ENCODE data around the gene KANSL2. TPM values are rescaled to one million over a fixed set of nuclear protein-coding genes. Genes with fewer than 3 reads are reported as not detected.
"Not testable (repeated sequence)": the region's sequence is repeated elsewhere in the genome, so short reads cannot be mapped to it uniquely, and the experiment has no call there.

Gene KANSL2
- total RNA-seq, 1 donor from 2014 or later: 37.5 TPM

DNA sequence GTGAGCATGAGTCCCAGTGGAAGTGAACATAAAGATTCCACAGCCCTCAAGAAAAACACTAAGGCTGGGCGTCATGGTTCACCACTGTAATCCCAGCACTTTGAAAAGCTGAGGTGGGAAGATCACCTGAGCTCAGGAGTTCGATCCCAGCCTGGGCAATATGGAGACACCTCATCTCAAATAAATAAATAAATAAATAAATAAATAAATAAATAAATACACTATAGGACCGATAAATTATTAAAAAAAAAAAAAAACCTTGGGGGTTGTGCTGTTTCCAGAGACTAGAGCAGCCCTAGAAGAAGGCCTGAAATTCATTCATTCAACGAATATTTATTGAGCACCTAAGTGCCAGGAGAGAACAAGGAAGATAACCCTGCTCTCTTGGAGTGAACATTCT is 1.5 kb upstream of the KANSL2 start:
- Mint-ChIP-seq H3K27ac (ENCODE audit: unreplicated experiment) (no peak overlapping the region), H3K27me3 (ENCODE audit: unreplicated experiment) (peaks cover 7% of the 10 kb centered on the region), H3K36me3 (ENCODE audit: low read depth, unreplicated experiment) (peaks cover 10% of the 10 kb centered on the region), H3K4me3 (ENCODE audit: unreplicated experiment) (peak overlapping the region; percentile 81), H3K9me3 (ENCODE audit: unreplicated experiment) (no peaks in the 10 kb centered on the region), H3K4me1 (ENCODE audit: unreplicated experiment) (peaks cover 28% of the 10 kb centered on the region)
- DNase-seq (ENCODE audit: low spot score): no peak
- TF ChIP-seq, protein P1, sequence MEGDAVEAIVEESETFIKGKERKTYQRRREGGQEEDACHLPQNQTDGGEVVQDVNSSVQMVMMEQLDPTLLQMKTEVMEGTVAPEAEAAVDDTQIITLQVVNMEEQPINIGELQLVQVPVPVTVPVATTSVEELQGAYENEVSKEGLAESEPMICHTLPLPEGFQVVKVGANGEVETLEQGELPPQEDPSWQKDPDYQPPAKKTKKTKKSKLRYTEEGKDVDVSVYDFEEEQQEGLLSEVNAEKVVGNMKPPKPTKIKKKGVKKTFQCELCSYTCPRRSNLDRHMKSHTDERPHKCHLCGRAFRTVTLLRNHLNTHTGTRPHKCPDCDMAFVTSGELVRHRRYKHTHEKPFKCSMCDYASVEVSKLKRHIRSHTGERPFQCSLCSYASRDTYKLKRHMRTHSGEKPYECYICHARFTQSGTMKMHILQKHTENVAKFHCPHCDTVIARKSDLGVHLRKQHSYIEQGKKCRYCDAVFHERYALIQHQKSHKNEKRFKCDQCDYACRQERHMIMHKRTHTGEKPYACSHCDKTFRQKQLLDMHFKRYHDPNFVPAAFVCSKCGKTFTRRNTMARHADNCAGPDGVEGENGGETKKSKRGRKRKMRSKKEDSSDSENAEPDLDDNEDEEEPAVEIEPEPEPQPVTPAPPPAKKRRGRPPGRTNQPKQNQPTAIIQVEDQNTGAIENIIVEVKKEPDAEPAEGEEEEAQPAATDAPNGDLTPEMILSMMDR (IDR thresholded peaks at IDR 0.05; ENCODE audit: unreplicated experiment): no peak

GRCh38 chr12:48682927-48683326 is 889 bp upstream of the KANSL2 start:
- H3K4me1 Mint-ChIP-seq (ENCODE audit: unreplicated experiment): peaks cover 31% of the 10 kb centered on the region

GRCh38 chr12:48682533-48682905 is 481 bp upstream of the KANSL2 start:
- Mint-ChIP-seq H3K4me1 (ENCODE audit: unreplicated experiment) (peaks cover 34% of the 10 kb centered on the region), H3K4me3 (ENCODE audit: unreplicated experiment) (peak overlapping the region; percentile 98), H3K36me3 (ENCODE audit: low read depth, unreplicated experiment) (peaks cover 15% of the 10 kb centered on the region)
- not testable (repeated sequence) for H3K9me3 Mint-ChIP-seq (ENCODE audit: unreplicated experiment); DNase-seq (ENCODE audit: low spot score); H3K27ac Mint-ChIP-seq (ENCODE audit: unreplicated experiment); H3K27me3 Mint-ChIP-seq (ENCODE audit: unreplicated experiment)

More at GRCh38 chr12:48682927-48683326, 889 bp upstream of the KANSL2 start:
- Mint-ChIP-seq H3K27ac (ENCODE audit: unreplicated experiment) (no peak overlapping the region), H3K27me3 (ENCODE audit: unreplicated experiment) (peaks cover 7% of the 10 kb centered on the region), H3K9me3 (ENCODE audit: unreplicated experiment) (no peaks in the 10 kb centered on the region), H3K4me3 (ENCODE audit: unreplicated experiment) (no peak overlapping the region), H3K36me3 (ENCODE audit: low read depth, unreplicated experiment) (peaks cover 14% of the 10 kb centered on the region)
- TF ChIP-seq, protein P1 (IDR thresholded peaks at IDR 0.05; ENCODE audit: unreplicated experiment): no peak
- DNase-seq (ENCODE audit: low spot score): no peak

GRCh38 chr12:48681399-48681709 is 684 bp downstream of the KANSL2 start:
- Mint-ChIP-seq H3K36me3 (ENCODE audit: low read depth, unreplicated experiment) (peaks cover 15% of the 10 kb centered on the region), H3K4me1 (ENCODE audit: unreplicated experiment) (peaks cover 33% of the 10 kb centered on the region), H3K27ac (ENCODE audit: unreplicated experiment) (peak overlapping the region; percentile 80), H3K4me3 (ENCODE audit: unreplicated experiment) (peak overlapping the region; percentile 98), H3K9me3 (ENCODE audit: unreplicated experiment) (no peaks in the 10 kb centered on the region), H3K27me3 (ENCODE audit: unreplicated experiment) (peaks cover 5% of the 10 kb centered on the region)
- TF ChIP-seq, protein P1 (IDR thresholded peaks at IDR 0.05; ENCODE audit: unreplicated experiment): no peak
- no peak for DNase-seq (ENCODE audit: low spot score)

- no peak for DNase-seq (ENCODE audit: low spot score)
- Mint-ChIP-seq H3K4me1 (ENCODE audit: unreplicated experiment) (peaks cover 29% of the 10 kb centered on the region), H3K36me3 (ENCODE audit: low read depth, unreplicated experiment) (peaks cover 16% of the 10 kb centered on the region), H3K9me3 (ENCODE audit: unreplicated experiment) (no peaks in the 10 kb centered on the region), H3K27ac (ENCODE audit: unreplicated experiment) (peak overlapping the region; percentile 48), H3K27me3 (ENCODE audit: unreplicated experiment) (peaks cover 3% of the 10 kb centered on the region), H3K4me3 (ENCODE audit: unreplicated experiment) (peak overlapping the region; percentile 98)
- TF ChIP-seq, protein P1 (IDR thresholded peaks at IDR 0.05; ENCODE audit: unreplicated experiment): no peak
These were observed 1.2 kb downstream of the KANSL2 start for GRCh38 chr12:48680861-48681260.

Measured in endothelial cell (in vitro differentiated cells).